ENCODE data around the gene PRCC.

DNA sequence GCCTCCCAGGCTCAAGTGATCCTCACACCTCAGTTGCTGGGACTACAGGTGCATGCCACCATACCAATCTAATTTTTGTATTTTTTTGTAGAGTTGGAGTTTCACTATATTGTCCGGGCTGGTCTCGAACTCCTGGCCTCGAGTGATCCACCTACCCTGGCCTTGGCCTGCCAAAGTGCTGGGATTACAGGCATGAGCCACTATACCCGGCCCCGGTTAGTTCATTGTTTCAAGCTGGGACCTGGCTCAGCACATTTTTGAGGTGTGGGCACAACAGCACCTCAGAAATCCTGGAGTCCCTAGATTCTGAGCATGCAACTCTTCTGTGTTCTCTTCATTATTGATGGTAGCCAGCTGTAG, 28.0 kb downstream of the PRCC start:
- TF ChIP-seq POLR2A (IDR thresholded peaks at IDR 0.05; ENCODE audit: low read depth, low read length): no peak
- TF ChIP-seq POLR2AphosphoS5 (IDR thresholded peaks at IDR 0.05; ENCODE audit: low read depth, low read length): no peak
- TF ChIP-seq SPI1 (IDR thresholded peaks at IDR 0.05; ENCODE audit: low read depth, low read length): no peak
- TF ChIP-seq TAF1 (IDR thresholded peaks at IDR 0.05; ENCODE audit: low read depth, low read length): no peak
- TF ChIP-seq PAX5 (IDR thresholded peaks at IDR 0.05; ENCODE audit: insufficient read depth, low read length, severe bottlenecking): no peak
- no peak for TF ChIP-seq POU2F2 (IDR thresholded peaks at IDR 0.05; ENCODE audit: low read depth, low read length)
